GM21576 (cell line): Measurements from ENCODE around the gene MTURN.
A peak's percentile ranks its signal among the peaks of the same experiment; 100 is the strongest.
"Not testable (repeated sequence)": the region's sequence is repeated elsewhere in the genome, so short reads cannot be mapped to it uniquely, and the experiment has no call there.

ENCODE experiments used
- ATAC-seq: cut with Tn5 transposase; IDR thresholded peaks from one replicate; pipeline ENCODE4 v1.9.1; 2021; ENCODE audit warnings: mild to moderate bottlenecking, moderate library complexity; ENCODE audit not compliant: unreplicated experiment

MTURN gene

GRCh38 chr7:30176463-30177109 is 41.8 kb downstream of the MTURN start:
- no peak for ATAC-seq

GRCh38 chr7:30177186-30177585 is 42.4 kb downstream of the MTURN start:
- ATAC-seq = no peak

GRCh38 chr7:30177965-30178364 is 43.2 kb downstream of the MTURN start:
- ATAC-seq = no peak

GRCh38 chr7:30178748-30179436 is 44.1 kb downstream of the MTURN start:
- ATAC-seq = peak; percentile 89

- ATAC-seq = no peak
Measured at GRCh38 chr7:30180718-30181117, 45.9 kb downstream of the MTURN start.

- no peak for ATAC-seq
Measured at GRCh38 chr7:30181211-30181610, 46.4 kb downstream of the MTURN start.

- ATAC-seq = no peak
Measured at GRCh38 chr7:30181736-30182522, 47.1 kb downstream of the MTURN start.

GRCh38 chr7:30182814-30183213 is 48.0 kb downstream of the MTURN start:
- no peak for ATAC-seq

- ATAC-seq = no peak
Measured at GRCh38 chr7:30183749-30184369, 49.1 kb downstream of the MTURN start.

GRCh38 chr7:30184791-30185487 is 50.2 kb downstream of the MTURN start:
- ATAC-seq = no peak

GRCh38 chr7:30185496-30185895 is 50.7 kb downstream of the MTURN start:
- no peak for ATAC-seq

- no peak for ATAC-seq
Measured at GRCh38 chr7:30186725-30187124, 51.9 kb downstream of the MTURN start.

GRCh38 chr7:30187513-30187912 is 52.7 kb downstream of the MTURN start:
- no peak for ATAC-seq

GRCh38 chr7:30188381-30188780 is 53.6 kb downstream of the MTURN start:
- not testable (repeated sequence) for ATAC-seq

GRCh38 chr7:30188811-30189210 is 54.0 kb downstream of the MTURN start:
- no peak for ATAC-seq

GRCh38 chr7:30191809-30192208 is 57.0 kb downstream of the MTURN start:
- ATAC-seq = no peak

- ATAC-seq = no peak
Measured at GRCh38 chr7:30193336-30193943, 58.7 kb downstream of the MTURN start.

- ATAC-seq = no peak
Measured at GRCh38 chr7:30196408-30196807, 61.6 kb downstream of the MTURN start.

GRCh38 chr7:30197438-30197837 is 62.7 kb downstream of the MTURN start:
- ATAC-seq = no peak

- no peak for ATAC-seq
Measured at GRCh38 chr7:30199271-30199670, 64.5 kb downstream of the MTURN start.
